Vagina (tissue), 2 donors: ENCODE measurements around the gene PORCN.

Experiments used
- CTCF ChIP-seq, 3 experiments: fragments of 450-650 bp in 2 of 3; fragments of 200-600 bp in 1 of 3; sonication (generic) in 1 of 3; IDR thresholded peaks; one replicate each; pipeline ENCODE4 v1.5.1; 2017 to 2019; ENCODE audit warnings: antibody characterized with exemption in 3 of 3, mild to moderate bottlenecking in 2 of 3, moderate library complexity in 2 of 3
- POLR2AphosphoS5 ChIP-seq, 2 donors: sonication (generic); formaldehyde crosslinking; IDR thresholded peaks; one replicate each; pipeline ENCODE4 v1.9.0; 2017; ENCODE audit warnings: antibody characterized with exemption in 2 of 2, mild to moderate bottlenecking in 2 of 2, low read depth in 1 of 2; ENCODE audit not compliant: insufficient read depth in 1 of 2

GRCh38 chrX:48558271-48558670 lies 49.5 kb downstream of the PORCN start:
- TF ChIP-seq POLR2AphosphoS5 (IDR thresholded peaks at IDR 0.05; ENCODE audit: insufficient read depth in 1 of 2, low read depth in 1 of 2) (no peak), CTCF (IDR thresholded peaks at IDR 0.05) (no peak)
